Heart right ventricle (tissue), 16 donors: ENCODE measurements around the gene ROBO4. TPM values are rescaled to one million over a fixed set of nuclear protein-coding genes. Genes with fewer than 3 reads are reported as not detected.
A peak's percentile ranks its signal among the peaks of the same experiment; 100 is the strongest.

Experiments used
- ATAC-seq, 8 donors: fragments of 200-7000 bp; cut with Tn5 transposase; one replicate each; pipeline ENCODE4 v1.9.1; 2020; ENCODE audit warnings: mild to moderate bottlenecking in 8 of 8, moderate library complexity in 8 of 8, moderate number of reproducible peaks in 1 of 8
- DNase-seq, 2 donors: peaks; one replicate each; pipeline ENCODE4 v3.0.0-alpha.2; 2020
- H3K27ac ChIP-seq, 10 donors: fragments of 200-600 bp; sonication (generic) in 2 of 10; one replicate each; pipeline versions ENCODE4 v1.5.0 to v1.8.0; 2020 to 2022; ENCODE audit warnings: mild to moderate bottlenecking in 3 of 10
- H3K27me3 ChIP-seq, 7 donors: fragments of 200-600 bp; one replicate each; pipeline ENCODE4 v1.8.0; 2021 to 2022; ENCODE audit warnings: mild to moderate bottlenecking in 2 of 7
- H3K36me3 ChIP-seq, 9 donors: fragments of 200-600 bp; sonication (generic) in 1 of 9; one replicate each; pipeline versions ENCODE4 v1.5.0 to v1.8.0; 2020 to 2022; ENCODE audit warnings: mild to moderate bottlenecking in 2 of 9
- H3K4me1 ChIP-seq, 9 donors: fragments of 200-600 bp; sonication (generic) in 1 of 9; one replicate each; pipeline versions ENCODE4 v1.5.0 to v1.8.0; 2020 to 2022; ENCODE audit warnings: mild to moderate bottlenecking in 4 of 9
- H3K4me3 ChIP-seq, 10 donors: fragments of 200-600 bp; sonication (generic) in 2 of 10; one replicate each; pipeline versions ENCODE4 v1.5.0 to v1.8.0; 2020 to 2022; ENCODE audit warnings: mild to moderate bottlenecking in 7 of 10, moderate library complexity in 2 of 10
- H3K9me3 ChIP-seq, 11 donors: fragments of 200-600 bp in 10 of 11; sonication (generic) in 2 of 11; one replicate each; pipeline versions ENCODE4 v1.5.0 to v1.8.0; 2013 to 2022; ENCODE audit warnings: mild to moderate bottlenecking in 2 of 11, control low read depth in 1 of 11, moderate library complexity in 1 of 11
- CTCF ChIP-seq, 9 donors: fragments of 200-600 bp; sonication (generic) in 2 of 9; IDR thresholded peaks; one replicate each; pipeline versions ENCODE4 v1.5.0 to v1.8.0; 2021 to 2022; ENCODE audit warnings: antibody characterized with exemption in 9 of 9, mild to moderate bottlenecking in 5 of 9, moderate library complexity in 1 of 9
- WGBS, 2 donors: extraction: QIAGEN DNeasy Blood & Tissue Kit; methylation state at CpG; one replicate each; pipeline ENCODE4 v1.1.7; 2013; ENCODE audit warnings: inconsistent platforms in 1 of 2; 5-methylcytosine and 5-hydroxymethylcytosine counted together
- intact Hi-C, 10 donors: fragments of 100-400 bp; cut with DNase I; formaldehyde crosslinking; loops; one replicate each; pipeline versions ENCODE4 v1.11.1 to v1.14.2; 2022
- polyA plus RNA-seq, 2 donors: library from polyadenylated mRNA; stranded (reverse); fragments of 200-250 nt; gene quantifications; one replicate each; pipeline ENCODE4 v1.2.3, GENCODE V29; 2013
- total RNA-seq, 10 donors: library from RNA; stranded (reverse); fragmentation: NEBNext Ultra II Directional in 3 of 10; extraction: Animal tissue kit (Norgen Biotek cat#: 25700) in 3 of 10; gene quantifications; one replicate each; pipeline versions ENCODE4 v1.2.1 to v1.2.4, GENCODE V29; 2021 to 2023
- donor health status: Arrhythmogenic right ventricular cardiomyopathy.
- donor health status: ischemic (EF 13 %, LVEDD 7.1; RV severe dilation, severe dysfunction).
- donor health status: healthy with polysubstance abuse.
- donor health status: DM: no; HTN: yes; CAD: no.
- donor health status: DM: no; HTN: no; CAD: no.
- donor health status: ischemic (EF 25% LVEDD 6.9; RV normal size, moderate dysfunction).
- donor health status: ischemic (EF 25% LVEDD 5.7; RV mildly dilated, moderate dysfunction).
- donor health status: healthy.
- donor health status: DM: yes; HTN: yes; CAD: no.
- donor health status: Ischemic cardiomyopathy.
- donor health status: ischemic (EF 35%, LVEDD 5.7; RV mildly dilated, moderate dysfunction).
- donor health status: nonischemic (EF 11% LVEDD 7.7; RV severe dilation, severe dysfunction).
- donor health status: DM: yes; HTN: yes; CAD: no.
- donor health status: PGD.
- donor health status: ischemic (EF 29% LVEDD 5.4; RV normal size, mild dysfunction).
- donor health status: nonischemic (EF 23%, LVEDD 6.1; RV moderate dilation, normal function).

The ROBO4 gene
- total and polyA plus RNA-seq, 12 donors = 14.2 to 42.6 (median 22.0) TPM

GRCh38 chr11:124835918-124836317 is 61.7 kb downstream of the ROBO4 start:
- intact Hi-C loops = loop anchor here (2.0 to 10.0 kb wide), 12 partner anchors 34 to 193 kb away; partner anchors contain the start of genes ESAM (in 3 of the 10) and MSANTD2 (in 2 of the 10)
- WGBS, 2 donors = 89 to 91% methylated on average over 8 of the region's 8 CpGs
- H3K27ac ChIP-seq = peak overlapping the region in 1 of 10 donors; percentile 63

GRCh38 chr11:124834526-124835180 is 63.0 kb downstream of the ROBO4 start:
- no peak for ATAC-seq
- no peak for DNase-seq
- Histone ChIP-seq H3K4me3 (no peak overlapping the region), H3K4me1 (peaks cover 6 to 23% (median 17%) of the 10 kb centered on the region in 9 donors), H3K36me3 (no peaks in the 10 kb centered on the region), H3K9me3 (no peaks in the 10 kb centered on the region), H3K27ac (no peak overlapping the region), H3K27me3 (peaks cover 12 to 53% (median 29%) of the 10 kb centered on the region in 7 donors)
- TF ChIP-seq CTCF (IDR thresholded peaks at IDR 0.05) = no peak
- 86 to 93% methylated on average over 3 of the region's 3 CpGs for WGBS, 2 donors
- intact Hi-C loops = loop anchor here in 9 of 10 donors (5.0 to 10.0 kb wide), 9 partner anchors 32 to 190 kb away; partner anchors contain the start of genes ESAM (in 3 of the 9) and MSANTD2 (in 1 of the 9)

More at GRCh38 chr11:124835918-124836317, 61.7 kb downstream of the ROBO4 start:
- ATAC-seq (no peak), DNase-seq (no peak)
- peak overlapping the region in 5 of 10 donors; percentile 17 to 53 (median 45) for H3K4me3 ChIP-seq
- no peaks in the 10 kb centered on the region for H3K36me3 ChIP-seq
- H3K27me3 ChIP-seq = peaks cover 20 to 66% (median 42%) of the 10 kb centered on the region in 7 donors
- H3K9me3 ChIP-seq = no peaks in the 10 kb centered on the region
- H3K4me1 ChIP-seq = peaks cover 7 to 28% (median 20%) of the 10 kb centered on the region in 9 donors
- TF ChIP-seq CTCF (IDR thresholded peaks at IDR 0.05) = no peak

Other genes with a start within 250 kb of the ROBO4 start
- gene SIAE, start 224.1 kb downstream of the ROBO4 start, total RNA-seq = 10 to 100 TPM; 67.0 to 92.9 (median 74.3) TPM
- gene SIAE, start 224.1 kb downstream of the ROBO4 start, polyA plus RNA-seq = 10 to 100 TPM; 17.9 to 78.0 TPM
- 1 to 10 TPM in 9 of 10 donors, under 1 TPM in 1; 0.62 to 4.9 (median 2.0) TPM for gene SPA17, start 224.0 kb downstream of the ROBO4 start, total RNA-seq
- gene SPA17, start 224.0 kb downstream of the ROBO4 start, polyA plus RNA-seq = 1 to 10 TPM; 4.4 to 4.8 TPM
- gene NRGN, start 157.9 kb downstream of the ROBO4 start, total RNA-seq = 1 to 10 TPM; 1.5 to 7.8 (median 4.1) TPM
- gene NRGN, start 157.9 kb downstream of the ROBO4 start, polyA plus RNA-seq = 10 to 100 TPM in 1 of 2 donors, 1 to 10 TPM in 1; 7.3 to 26.0 TPM
- 1 to 10 TPM in 5 of 10 donors, under 1 TPM in 5; 0.72 to 2.2 (median 1.1) TPM for gene VSIG2, start 145.6 kb downstream of the ROBO4 start, total RNA-seq
- gene VSIG2, start 145.6 kb downstream of the ROBO4 start, polyA plus RNA-seq = 1 to 10 TPM in 1 of 2 donors, under 1 TPM in 1; 0.55 to 2.3 TPM
- gene ESAM, start 135.6 kb downstream of the ROBO4 start, total RNA-seq = 10 to 100 TPM; 25.3 to 66.4 (median 44.8) TPM
- gene ESAM, start 135.6 kb downstream of the ROBO4 start, polyA plus RNA-seq = 10 to 100 TPM; 47.2 to 88.1 TPM
- 1 to 10 TPM; 2.4 to 4.6 (median 3.1) TPM for gene MSANTD2, start 97.5 kb downstream of the ROBO4 start, total RNA-seq
- 10 to 100 TPM in 1 of 2 donors, 1 to 10 TPM in 1; 3.5 to 15.9 TPM for gene MSANTD2, start 97.5 kb downstream of the ROBO4 start, polyA plus RNA-seq
- 1 to 10 TPM; 1.5 to 7.8 (median 3.6) TPM for gene ROBO3, start 32.4 kb downstream of the ROBO4 start, total RNA-seq
- 10 to 100 TPM in 1 of 2 donors, 1 to 10 TPM in 1; 4.9 to 19.8 TPM for gene ROBO3, start 32.4 kb downstream of the ROBO4 start, polyA plus RNA-seq
- not detected for gene HEPN1, start 21.4 kb upstream of the ROBO4 start, total RNA-seq
- under 1 TPM in 1 of 2 donors, not detected in 1; 0.03 TPM for gene HEPN1, start 21.4 kb upstream of the ROBO4 start, polyA plus RNA-seq
- gene HEPACAM, start 38.2 kb upstream of the ROBO4 start, total RNA-seq = 1 to 10 TPM in 1 of 10 donors, under 1 TPM in 7, not detected in 2; 0.12 to 1.3 (median 0.35) TPM
- gene HEPACAM, start 38.2 kb upstream of the ROBO4 start, polyA plus RNA-seq = under 1 TPM; 0.22 to 0.52 TPM
- gene CCDC15, start 56.3 kb upstream of the ROBO4 start, total RNA-seq = under 1 TPM; 0.07 to 0.83 (median 0.20) TPM
- gene CCDC15, start 56.3 kb upstream of the ROBO4 start, polyA plus RNA-seq = under 1 TPM; 0.10 to 0.44 TPM
- 10 to 100 TPM in 1 of 10 donors, 1 to 10 TPM in 7, under 1 TPM in 2; 0.74 to 10.5 (median 1.7) TPM for gene SLC37A2, start 165.4 kb upstream of the ROBO4 start, total RNA-seq
- gene SLC37A2, start 165.4 kb upstream of the ROBO4 start, polyA plus RNA-seq = under 1 TPM; 0.74 to 0.88 TPM
- gene TMEM218, start 213.8 kb upstream of the ROBO4 start, total RNA-seq = 1 to 10 TPM; 4.5 to 7.8 (median 6.7) TPM
- 10 to 100 TPM in 1 of 2 donors, 1 to 10 TPM in 1; 7.6 to 17.1 TPM for gene TMEM218, start 213.8 kb upstream of the ROBO4 start, polyA plus RNA-seq